HG02678 (cell line): Measurements from ENCODE around the gene KCNH2.
"Not testable (repeated sequence)": the region's sequence is repeated elsewhere in the genome, so short reads cannot be mapped to it uniquely, and the experiment has no call there.

Source experiments
- ATAC-seq: cut with Tn5 transposase; IDR thresholded peaks from one replicate; pipeline ENCODE4 v1.9.1; 2021; ENCODE audit warnings: mild to moderate bottlenecking, moderate library complexity; ENCODE audit not compliant: unreplicated experiment

Gene KCNH2

DNA sequence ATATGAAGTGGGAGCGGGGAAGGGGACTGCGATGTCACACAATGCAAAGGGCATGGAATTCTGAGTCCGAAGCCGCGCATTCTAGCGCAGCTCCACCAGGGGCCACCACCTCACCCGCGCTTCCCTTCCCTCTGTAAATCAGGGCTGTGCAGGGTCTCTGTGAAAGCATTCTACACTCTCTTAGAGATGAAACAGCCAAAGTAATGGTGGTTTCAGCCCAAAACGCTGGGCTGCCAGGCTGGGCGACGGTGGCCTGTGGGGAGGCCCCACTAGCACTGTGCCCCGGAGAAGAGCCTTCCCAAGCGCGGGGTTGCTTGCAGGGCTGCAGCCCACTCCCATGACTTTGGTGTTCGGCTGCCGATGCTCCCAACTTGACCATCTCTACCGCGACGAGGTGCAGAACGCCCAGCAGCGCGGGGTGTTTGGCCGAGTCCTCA, 34.8 kb upstream of the KCNH2 start:
- ATAC-seq = no peak

DNA sequence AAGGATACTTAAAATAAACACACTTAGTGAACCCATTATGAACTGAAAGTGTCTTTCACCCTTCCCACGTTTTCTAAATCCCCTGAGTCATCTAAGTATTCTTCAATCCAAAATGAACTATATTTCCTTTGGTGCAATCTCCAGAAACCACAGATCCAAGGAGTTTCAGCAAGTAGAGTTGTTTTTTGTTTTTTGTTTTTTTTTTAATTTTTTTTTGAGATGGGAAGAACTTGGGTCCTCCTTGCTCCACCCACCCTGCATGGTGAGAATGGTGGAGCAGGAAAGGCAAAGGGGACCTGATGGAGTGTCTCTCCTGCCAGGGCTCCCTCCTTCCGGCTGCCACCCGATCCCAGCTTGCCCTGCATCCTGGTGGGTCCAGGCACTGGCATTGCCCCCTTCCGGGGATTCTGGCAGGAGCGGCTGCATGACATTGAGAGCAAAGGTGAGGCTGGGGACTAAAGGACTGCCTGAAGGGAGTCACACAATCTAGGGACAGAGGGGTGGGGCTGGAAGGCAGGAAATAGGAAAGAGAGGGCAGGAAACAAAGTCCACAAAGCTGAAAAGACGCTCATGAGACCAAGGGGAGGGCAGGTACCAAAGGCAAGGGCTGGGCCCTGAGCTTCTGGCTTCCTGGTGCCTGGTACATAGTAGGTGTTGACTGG, 34.0 kb upstream of the KCNH2 start:
- ATAC-seq = no peak

DNA sequence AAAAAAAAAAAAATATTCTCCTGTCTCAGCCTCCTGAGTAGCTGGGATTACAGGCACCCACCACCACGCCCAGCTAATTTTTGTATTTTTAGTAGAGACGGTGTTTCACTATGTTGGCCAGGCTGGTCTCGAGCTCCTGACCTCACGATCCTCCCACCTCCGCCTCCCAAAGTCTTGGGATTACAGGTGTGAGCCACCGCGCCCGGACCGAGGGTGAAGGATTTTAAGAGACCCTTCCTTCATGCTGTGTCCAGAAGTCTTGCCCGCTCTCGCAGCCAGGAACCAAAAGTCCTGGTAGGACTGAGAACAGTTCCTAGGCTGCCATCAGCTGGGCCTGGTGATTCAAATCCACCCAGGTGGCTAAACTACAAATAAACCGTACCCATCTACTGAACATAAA, 33.5 kb upstream of the KCNH2 start:
- ATAC-seq = not testable (repeated sequence)

DNA sequence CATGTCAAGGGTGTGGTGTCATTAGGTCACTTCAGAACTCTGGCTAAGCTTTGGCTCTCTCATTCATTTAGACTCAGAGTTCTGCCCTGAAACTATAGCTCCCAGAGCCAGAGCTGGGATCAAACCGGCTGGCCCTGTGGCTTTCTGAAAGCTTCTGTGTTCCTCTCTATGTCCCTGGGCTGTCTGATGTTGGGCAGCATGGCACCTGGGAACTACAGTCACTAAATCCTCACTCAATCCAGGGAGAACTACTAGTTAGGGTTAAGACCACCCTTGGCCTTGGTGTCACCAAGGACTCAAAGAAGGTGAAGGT, 32.9 kb upstream of the KCNH2 start:
- ATAC-seq = no peak

DNA sequence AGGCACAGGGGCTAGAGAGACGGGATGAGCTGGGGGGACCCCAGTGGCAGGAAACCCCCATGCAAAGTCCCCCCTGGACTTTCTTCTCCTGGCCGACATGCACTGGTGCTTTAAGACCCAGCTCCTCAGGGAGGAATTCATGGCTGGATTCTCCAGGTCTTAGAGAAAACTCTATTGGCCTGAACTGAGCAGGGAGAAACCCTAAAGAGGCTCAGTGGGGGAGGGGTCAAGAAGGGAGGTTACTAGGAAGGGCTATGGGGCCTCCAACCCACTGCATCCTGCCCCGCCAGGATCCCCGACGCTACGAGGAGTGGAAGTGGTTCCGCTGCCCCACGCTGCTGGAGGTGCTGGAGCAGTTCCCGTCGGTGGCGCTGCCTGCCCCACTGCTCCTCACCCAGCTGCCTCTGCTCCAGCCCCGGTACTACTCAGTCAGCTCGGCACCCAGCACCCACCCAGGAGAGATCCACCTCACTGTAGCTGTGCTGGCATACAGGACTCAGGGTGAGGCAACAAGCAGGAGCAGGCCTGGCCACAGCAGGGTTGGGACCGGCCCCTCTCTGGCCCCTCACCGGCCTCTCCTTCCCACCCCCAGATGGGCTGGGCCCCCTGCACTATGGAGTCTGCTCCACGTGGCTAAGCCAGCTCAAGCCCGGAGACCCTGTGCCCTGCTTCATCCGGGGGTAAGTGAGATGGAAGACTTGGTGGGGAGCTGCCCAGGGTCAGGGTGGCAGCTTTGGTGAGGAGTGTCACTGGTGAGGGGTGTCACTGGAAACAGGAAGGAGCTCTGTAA, 32.4 kb upstream of the KCNH2 start:
- ATAC-seq = no peak

DNA sequence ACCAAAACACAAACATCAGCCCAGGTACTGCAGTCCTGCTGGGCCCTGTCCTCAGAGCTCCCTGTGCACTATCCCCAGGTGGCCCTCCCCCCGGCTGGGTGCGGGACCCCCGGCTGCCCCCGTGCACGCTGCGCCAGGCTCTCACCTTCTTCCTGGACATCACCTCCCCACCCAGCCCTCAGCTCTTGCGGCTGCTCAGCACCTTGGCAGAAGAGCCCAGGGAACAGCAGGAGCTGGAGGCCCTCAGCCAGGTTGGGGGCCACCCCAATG, 31.9 kb upstream of the KCNH2 start:
- ATAC-seq = no peak

DNA sequence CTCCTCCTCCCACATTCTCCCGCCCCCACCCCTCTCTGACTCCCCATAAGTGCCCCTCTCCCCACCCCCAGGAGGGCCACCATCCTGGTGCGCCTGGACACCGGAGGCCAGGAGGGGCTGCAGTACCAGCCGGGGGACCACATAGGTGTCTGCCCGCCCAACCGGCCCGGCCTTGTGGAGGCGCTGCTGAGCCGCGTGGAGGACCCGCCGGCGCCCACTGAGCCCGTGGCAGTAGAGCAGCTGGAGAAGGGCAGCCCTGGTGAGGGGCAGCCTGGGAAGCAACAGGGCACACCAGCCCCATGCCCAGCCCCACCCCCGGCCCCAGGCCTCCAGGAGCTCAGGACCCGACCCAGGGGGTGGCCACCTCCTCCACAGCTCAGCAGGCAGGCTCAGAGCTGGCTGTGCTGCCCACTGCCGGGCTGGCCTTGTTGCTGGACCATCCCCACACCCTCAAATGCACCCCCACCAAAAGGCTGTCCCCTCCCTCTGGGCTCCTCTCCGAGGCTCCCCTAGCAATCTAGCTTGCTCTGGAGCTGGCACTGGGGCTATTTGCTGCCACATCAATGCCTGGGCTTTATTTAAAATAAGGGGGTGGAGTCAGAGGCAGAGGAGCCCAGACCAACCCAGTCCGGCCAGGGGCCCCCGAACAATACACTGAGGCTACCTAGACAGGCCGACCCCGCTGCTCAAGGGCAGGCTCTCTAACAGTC, 31.4 kb upstream of the KCNH2 start:
- no peak for ATAC-seq

DNA sequence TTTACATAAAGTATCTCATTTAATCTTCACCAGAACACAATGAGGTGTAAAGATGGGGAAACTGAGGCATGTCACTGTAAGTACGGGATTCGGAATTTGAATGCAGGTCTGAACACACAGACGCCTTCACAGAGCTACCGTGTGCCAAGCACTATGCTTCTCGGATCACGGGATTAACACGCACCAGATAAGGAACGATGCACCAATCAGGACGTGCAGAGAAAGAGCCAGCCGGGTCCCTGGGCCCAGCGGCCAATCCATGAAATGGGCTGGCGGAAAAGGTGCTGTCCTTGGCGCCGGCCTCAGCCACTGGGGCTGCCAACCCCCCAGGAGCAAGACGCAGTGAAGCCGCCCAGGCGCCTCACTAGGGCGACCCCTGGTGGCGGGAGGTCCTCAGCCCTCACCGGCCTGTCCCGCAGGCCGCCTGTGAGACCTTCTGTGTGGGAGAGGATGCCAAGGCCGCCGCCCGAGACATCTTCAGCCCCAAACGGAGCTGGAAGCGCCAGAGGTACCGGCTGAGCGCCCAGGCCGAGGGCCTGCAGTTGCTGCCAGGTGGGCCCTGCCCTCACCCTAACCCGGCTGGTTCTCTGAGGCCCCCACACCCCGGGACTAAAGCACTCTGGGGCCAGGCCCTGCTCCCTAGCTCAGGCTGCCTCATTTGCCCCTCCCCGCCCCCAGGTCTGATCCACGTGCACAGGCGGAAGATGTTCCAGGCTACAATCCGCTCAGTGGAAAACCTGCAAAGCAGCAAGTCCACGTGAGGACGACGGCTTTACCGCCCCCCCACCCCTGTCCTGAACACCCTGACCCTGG, 30.6 kb upstream of the KCNH2 start:
- ATAC-seq = peak; percentile 57

DNA sequence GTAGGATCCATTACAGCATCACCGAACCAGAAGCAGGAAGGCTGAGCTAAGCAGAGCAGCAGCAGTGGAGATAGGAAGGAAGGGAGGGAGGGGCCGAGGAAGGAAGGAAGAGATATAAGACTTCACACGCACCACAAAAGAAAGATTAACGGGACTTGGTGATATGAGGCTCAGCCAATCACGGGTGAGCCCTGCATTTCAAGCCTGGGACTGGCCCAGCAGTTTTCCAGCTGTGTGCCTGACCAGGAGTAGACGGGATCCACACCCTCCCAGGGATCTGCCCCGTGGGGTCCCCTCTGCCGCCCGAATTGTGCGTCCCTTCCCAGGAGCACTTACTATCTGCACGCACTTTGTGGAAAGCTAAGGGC, 30.0 kb upstream of the KCNH2 start:
- ATAC-seq = no peak

DNA sequence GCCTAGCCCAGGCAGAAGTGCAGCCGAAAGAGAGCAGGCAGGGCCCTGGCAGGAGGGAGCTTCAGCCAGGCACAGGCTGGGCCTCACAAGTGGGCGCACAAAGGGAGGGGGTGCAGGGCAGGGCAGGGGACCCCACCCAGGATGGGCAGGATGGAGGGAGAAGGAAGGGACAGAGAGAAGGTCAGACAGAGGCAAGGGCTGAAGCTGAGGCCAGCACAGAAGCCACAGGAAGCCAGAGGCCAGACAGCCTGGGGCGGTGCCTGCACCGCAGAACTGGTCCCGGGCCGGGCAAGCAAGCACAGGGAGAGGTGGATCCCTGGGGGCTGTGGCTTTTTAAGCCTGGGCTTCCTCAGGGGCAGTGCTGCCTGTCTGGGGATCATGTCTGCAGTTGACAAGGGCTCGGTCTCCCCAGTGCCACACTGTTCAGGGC, 29.4 kb upstream of the KCNH2 start:
- ATAC-seq = no peak

DNA sequence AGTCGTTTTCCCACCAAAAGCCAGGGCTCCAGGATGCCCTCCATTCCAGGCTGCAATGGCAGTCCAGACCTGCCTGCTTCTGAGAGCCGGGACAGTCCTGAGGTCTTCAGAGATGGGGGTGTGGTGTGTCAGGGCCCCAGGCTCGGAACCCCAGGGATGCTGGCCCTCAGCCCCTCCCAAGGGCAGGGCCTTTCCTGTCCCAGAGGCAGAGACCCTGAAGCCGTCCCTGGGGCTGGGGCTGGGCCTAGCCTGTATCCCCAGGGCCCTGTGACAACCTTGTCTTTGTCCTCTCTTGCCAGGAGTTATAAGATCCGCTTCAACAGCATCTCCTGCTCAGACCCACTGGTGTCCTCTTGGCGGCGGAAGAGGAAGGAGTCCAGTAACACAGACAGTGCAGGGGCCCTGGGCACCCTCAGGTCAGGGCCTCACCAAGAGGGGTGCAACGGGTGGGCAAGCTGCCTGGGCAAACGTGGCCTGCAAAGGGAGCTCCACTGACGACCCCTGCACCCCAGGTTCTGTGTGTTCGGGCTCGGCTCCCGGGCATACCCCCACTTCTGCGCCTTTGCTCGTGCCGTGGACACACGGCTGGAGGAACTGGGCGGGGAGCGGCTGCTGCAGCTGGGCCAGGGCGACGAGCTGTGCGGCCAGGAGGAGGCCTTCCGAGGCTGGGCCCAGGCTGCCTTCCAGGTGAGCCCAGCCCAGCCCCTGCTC, 28.6 kb upstream of the KCNH2 start:
- ATAC-seq = no peak

DNA sequence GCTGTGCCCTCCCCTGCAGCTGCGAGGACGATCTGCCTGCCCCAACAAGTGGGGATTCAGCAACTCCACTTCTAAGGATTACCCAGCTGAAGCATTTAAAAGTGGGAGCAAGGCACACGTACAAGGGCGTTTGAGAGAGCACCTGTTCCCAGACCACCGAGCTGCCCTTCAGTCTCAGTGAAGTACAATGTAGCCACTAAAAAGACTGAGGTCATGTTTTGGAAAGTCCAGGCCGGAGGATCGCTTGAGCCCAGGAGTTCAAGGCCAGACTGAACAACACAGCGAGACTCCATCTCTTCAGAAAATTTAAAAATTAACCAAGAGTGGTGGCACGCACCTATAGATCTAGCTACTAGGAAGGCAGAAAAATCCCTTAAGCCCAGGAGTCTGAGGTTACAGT, 27.4 kb upstream of the KCNH2 start:
- ATAC-seq = no peak

DNA sequence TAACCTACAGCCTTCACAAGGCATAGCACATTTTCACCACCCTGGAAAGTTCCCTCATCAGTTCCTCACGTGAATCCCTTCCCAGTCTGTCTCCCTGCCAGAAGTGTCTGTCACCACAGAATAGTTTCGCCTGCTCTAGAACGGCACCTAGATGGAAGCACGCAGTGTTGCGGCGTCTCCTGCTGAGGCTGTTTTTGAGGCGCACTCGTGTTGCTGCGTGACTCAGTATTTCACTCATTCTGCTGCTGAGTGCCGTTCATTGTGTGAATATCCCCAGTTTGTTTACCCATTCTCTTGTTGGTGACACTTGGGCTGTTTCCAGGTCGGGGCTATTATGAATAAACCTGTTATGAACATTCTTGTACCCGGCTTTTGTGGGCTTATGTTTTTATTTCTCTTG, 25.5 kb upstream of the KCNH2 start:
- ATAC-seq = no peak

DNA sequence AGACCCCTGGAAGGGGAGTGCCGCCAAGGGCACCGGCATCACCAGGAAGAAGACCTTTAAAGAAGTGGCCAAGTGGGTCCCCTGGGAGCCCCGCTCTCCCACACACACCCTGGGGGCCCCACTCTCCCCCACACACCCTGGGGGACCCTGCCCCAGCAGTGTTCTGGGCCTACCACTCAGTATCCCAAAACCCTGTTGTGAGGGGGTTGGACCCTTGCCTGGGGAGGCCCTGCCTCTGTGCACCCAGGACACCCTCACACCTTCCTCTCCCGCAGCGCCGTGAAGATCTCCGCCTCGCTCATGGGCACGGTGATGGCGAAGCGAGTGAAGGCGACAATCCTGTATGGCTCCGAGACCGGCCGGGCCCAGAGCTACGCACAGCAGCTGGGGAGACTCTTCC, 23.4 kb upstream of the KCNH2 start:
- no peak for ATAC-seq

DNA sequence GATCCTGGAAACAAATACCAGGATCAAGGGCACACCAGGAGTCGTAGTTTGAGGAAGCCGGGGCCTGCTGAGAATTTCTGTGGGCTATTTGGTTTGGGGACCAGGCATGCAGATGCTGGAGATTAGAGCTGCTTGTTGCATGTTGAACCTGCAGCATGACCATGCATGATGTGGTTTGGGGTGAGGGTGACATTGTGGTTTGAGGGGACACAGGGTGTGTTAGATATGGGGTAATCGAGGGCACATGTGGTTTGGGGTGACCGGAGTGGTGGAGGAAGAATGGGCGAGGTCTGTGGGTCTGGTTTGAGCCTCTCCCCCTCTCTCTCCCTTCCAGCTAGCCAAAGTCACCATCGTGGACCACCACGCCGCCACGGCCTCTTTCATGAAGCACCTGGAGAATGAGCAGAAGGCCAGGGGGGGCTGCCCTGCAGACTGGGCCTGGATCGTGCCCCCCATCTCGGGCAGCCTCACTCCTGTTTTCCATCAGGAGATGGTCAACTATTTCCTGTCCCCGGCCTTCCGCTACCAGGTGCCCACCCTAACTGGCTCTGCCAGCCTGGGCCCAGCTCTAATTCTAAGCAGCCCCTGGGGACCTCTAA, 22.9 kb upstream of the KCNH2 start:
- ATAC-seq = no peak

DNA sequence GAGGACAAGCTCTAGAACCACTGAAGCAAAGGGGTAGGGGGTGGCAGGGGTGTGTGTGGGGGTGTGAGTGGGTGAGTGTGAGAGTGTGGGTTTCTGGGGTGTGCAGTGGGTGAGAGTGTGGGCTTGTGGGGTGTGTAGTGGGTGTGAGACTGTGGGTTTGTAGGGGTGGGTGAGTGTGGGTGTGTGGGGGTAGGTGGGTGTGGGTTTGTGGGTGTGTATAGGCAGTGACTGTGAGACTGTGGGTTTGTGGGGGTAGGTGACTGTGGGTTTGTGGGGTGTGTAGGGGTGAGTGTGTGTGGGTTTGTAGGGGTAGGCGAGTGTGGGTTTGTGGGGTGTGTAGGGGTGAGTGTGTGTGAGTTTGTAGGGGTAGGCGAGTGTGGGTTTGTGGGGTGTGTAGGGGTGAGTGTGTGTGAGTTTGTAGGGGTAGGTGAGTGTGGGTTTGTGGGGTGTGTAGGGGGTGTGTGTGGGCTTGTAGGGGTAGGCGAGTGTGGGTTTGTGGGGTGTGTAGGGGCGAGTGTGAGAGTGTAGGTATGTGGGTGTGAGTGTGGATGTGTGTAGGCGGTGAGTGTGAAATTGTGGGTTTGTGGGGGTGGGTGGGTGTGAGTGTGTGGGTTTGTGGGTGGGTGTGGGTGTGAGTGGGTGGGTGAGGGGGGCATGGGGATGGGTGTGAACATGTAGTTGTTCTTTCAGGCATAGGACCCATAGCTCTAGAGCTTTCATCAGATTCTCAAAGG, 21.5 kb upstream of the KCNH2 start:
- no peak for ATAC-seq

DNA sequence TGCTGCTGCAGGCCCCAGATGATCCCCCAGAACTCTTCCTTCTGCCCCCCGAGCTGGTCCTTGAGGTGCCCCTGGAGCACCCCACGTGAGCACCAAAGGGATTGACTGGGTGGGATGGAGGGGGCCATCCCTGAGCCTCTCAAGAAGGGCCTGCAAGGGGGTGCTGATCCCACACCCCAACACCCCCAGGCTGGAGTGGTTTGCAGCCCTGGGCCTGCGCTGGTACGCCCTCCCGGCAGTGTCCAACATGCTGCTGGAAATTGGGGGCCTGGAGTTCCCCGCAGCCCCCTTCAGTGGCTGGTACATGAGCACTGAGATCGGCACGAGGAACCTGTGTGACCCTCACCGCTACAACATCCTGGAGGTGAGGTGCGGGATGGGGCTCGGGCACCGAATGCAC, 20.9 kb upstream of the KCNH2 start:
- no peak for ATAC-seq

DNA sequence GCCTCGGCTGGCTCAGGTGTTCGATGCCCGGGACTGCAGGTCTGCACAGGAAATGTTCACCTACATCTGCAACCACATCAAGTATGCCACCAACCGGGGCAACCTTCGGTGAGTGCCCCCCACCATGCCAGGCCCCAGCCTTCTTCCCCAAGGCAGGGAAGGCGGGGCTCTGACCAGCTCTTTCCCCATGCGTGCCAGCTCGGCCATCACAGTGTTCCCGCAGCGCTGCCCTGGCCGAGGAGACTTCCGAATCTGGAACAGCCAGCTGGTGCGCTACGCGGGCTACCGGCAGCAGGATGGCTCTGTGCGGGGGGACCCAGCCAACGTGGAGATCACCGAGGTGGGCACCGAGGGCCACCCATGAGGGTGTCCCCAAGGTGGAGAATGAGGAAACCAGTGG, 20.2 kb upstream of the KCNH2 start:
- no peak for ATAC-seq

DNA sequence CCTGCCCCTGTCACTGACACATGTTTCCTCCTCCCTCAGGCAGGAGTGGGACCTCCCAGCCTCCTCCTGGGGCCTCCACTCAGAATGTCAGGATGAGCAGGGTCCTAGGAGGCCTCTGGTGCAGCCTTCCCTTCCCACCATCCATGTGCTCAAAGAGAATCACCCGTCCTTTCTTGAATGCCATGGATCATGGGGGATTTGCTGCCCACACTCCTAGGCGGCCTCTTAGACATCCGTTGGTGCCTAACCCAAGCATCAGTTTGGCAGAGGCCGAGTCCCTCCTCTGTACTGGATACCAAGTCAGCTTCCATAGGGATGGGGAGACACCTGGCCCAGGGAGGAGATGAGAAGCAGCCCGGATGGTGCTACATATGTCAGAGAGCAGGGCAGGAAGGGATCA, 19.7 kb upstream of the KCNH2 start:
- no peak for ATAC-seq

DNA sequence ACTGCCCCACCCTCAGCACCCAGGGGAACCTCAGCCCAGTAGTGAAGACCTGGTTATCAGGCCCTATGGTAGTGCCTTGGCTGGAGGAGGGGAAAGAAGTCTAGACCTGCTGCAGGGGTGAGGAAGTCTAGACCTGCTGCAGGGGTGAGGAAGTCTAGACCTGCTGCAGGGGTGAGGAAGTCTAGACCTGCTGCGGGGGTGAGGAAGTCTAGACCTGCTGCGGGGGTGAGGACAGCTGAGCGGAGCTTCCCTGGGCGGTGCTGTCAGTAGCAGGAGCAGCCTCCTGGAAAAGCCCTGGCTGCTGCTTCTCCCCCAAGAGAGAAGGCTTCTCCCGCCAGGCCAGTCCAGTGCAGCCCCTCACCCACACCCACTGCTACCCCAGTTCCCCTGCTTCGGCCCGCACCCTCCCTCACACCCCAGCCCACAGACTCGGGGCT, 19.0 kb upstream of the KCNH2 start:
- ATAC-seq = no peak
